ENCODE measurements around the gene PAPOLA.
"Not testable (repeated sequence)": the region's sequence is repeated elsewhere in the genome, so short reads cannot be mapped to it uniquely, and the experiment has no call there.

Gene PAPOLA

GRCh38 chr14:96494331-96494730 lies 7.9 kb upstream of the PAPOLA start:
- no peak for TF ChIP-seq CTCF (IDR thresholded peaks at IDR 0.05; ENCODE audit: low read depth, low read length, missing control alignments)
- no peaks in the 10 kb centered on the region for H3K36me3 ChIP-seq (replicated peaks)
- H3K4me3 ChIP-seq (ENCODE audit: low read depth, low read length), result no peak overlapping the region
- in situ Hi-C loops (cut with HindIII; ENCODE audit: low pct_ligation_motif_present, low sequenced_read_pairs), result no loop called here
- H3K27ac ChIP-seq, result no peak overlapping the region
- no peaks in the 10 kb centered on the region for H3K27me3 ChIP-seq (replicated peaks)
- DNase-seq, result no peak

GRCh38 chr14:96497087-96497486 lies 5.1 kb upstream of the PAPOLA start:
- Histone ChIP-seq H3K27me3 (replicated peaks) (no peaks in the 10 kb centered on the region), H3K27ac (no peak overlapping the region), H3K4me3 (ENCODE audit: low read depth, low read length) (no peak overlapping the region), H3K36me3 (replicated peaks) (no peaks in the 10 kb centered on the region)
- in situ Hi-C loops (cut with HindIII; ENCODE audit: low pct_ligation_motif_present, low sequenced_read_pairs), result no loop called here
- no peak for DNase-seq
- no peak for TF ChIP-seq CTCF (IDR thresholded peaks at IDR 0.05; ENCODE audit: low read depth, low read length, missing control alignments)

- Histone ChIP-seq H3K27me3 (replicated peaks) (no peaks in the 10 kb centered on the region), H3K4me3 (ENCODE audit: low read depth, low read length) (no peak overlapping the region), H3K36me3 (replicated peaks) (no peaks in the 10 kb centered on the region), H3K27ac (no peak overlapping the region)
- DNase-seq, result no peak
- TF ChIP-seq CTCF (IDR thresholded peaks at IDR 0.05; ENCODE audit: low read depth, low read length, missing control alignments), result no peak
- in situ Hi-C loops (cut with HindIII; ENCODE audit: low pct_ligation_motif_present, low sequenced_read_pairs), result no loop called here
Measured at GRCh38 chr14:96497586-96497985, 4.6 kb upstream of the PAPOLA start.

DNA sequence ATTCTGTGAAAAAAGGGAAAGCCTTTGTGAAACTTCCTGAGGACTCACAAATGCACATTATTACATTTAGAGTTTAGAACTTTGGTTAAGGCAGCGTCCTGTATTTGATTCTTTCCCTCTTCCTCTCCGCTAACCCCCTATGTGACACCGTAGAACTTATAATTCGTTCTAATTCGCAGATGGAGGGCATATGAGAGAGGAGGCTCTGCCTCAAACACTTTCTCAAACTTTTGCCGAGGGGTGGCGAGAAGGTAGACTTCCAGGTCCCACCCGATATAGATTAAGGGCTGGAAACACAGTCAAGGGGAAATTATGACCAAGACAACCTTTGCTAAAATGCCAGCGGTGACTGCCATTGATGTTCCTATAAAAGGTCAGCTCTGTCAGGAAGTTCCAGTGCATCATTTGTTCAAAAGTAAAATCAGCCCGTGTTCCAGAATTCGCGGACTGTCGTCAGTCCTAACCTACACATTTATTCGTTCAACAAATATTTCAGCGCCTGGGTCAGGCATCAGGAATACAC lies 904 bp upstream of the PAPOLA start:
- H3K27ac ChIP-seq, result peak overlapping the region; percentile 89
- in situ Hi-C loops (cut with HindIII; ENCODE audit: low pct_ligation_motif_present, low sequenced_read_pairs), result no loop called here
- H3K36me3 ChIP-seq (replicated peaks), result no peaks in the 10 kb centered on the region
- peak; percentile 0 for DNase-seq
- TF ChIP-seq CTCF (IDR thresholded peaks at IDR 0.05; ENCODE audit: low read depth, low read length, missing control alignments), result no peak
- H3K27me3 ChIP-seq (replicated peaks), result no peaks in the 10 kb centered on the region
- H3K4me3 ChIP-seq (ENCODE audit: low read depth, low read length), result peak overlapping the region; percentile 97

DNA sequence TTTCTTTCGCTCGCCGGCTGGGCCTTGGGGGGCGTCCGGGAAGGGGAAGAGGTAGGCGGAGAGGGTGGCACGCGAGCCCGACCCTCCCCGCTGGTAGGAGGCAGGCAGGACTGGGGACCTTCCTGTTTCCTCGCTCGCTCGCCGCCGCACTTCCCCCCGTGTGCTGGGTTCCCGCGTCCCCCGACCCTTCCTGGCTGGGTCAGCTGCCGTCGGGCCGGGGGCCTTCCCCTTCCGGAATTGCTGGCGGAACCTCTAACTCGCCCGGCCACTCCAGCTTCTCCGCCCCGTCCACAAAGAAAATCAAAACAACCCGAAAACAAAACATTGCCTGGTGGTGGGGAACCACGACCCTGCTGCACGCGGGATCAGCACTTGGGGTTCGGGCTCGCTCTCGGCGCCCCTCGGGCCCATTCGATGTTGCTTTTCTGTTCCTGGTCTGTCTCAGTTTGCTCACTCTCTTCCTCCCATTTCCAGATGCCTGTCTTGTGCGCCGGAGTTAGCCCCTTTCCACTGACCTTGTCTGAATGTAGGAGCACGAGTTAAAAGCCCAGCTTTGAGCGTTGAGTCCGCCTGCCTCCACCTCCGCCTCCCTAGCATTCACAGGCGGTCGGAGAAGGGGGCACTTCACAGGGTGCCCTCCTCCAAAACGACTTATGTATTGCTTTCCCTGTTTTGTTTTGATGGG lies 581 bp downstream of the PAPOLA start:
- no peaks in the 10 kb centered on the region for H3K36me3 ChIP-seq (replicated peaks)
- peak; percentile 29 for DNase-seq
- no peaks in the 10 kb centered on the region for H3K27me3 ChIP-seq (replicated peaks)
- peak overlapping the region; percentile 97 for H3K4me3 ChIP-seq (ENCODE audit: low read depth, low read length)
- in situ Hi-C loops (cut with HindIII; ENCODE audit: low pct_ligation_motif_present, low sequenced_read_pairs), result no loop called here
- peak overlapping the region; percentile 89 for H3K27ac ChIP-seq
- no peak for TF ChIP-seq CTCF (IDR thresholded peaks at IDR 0.05; ENCODE audit: low read depth, low read length, missing control alignments)

GRCh38 chr14:96503306-96503679 lies 1.1 kb downstream of the PAPOLA start:
- Histone ChIP-seq H3K4me3 (ENCODE audit: low read depth, low read length) (peak overlapping the region; percentile 97), H3K27me3 (replicated peaks) (no peaks in the 10 kb centered on the region), H3K27ac (peak overlapping the region; percentile 89), H3K36me3 (replicated peaks) (no peaks in the 10 kb centered on the region)
- DNase-seq, result no peak
- in situ Hi-C loops (cut with HindIII; ENCODE audit: low pct_ligation_motif_present, low sequenced_read_pairs), result no loop called here
- TF ChIP-seq CTCF (IDR thresholded peaks at IDR 0.05; ENCODE audit: low read depth, low read length, missing control alignments), result no peak

DNA sequence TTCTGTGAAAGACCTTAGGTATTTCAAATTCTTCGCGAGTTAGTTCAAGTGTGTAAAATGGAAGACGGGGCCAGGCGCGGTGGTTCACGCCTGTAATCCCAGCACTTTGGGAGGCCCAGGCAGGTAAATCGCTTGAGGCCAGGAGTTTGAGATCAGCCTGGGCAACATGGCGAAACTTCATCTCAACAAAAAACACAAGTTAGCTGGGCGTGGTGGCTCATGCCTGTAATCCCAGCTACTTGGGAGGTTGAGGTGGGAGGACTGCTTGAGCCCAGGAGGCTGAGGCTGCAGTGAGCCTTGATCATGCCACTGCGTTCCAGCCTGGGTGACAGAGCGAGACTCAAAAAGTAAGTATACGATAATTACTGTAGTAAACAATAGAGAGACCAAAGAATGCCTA lies 2.2 kb downstream of the PAPOLA start:
- in situ Hi-C loops (cut with HindIII; ENCODE audit: low pct_ligation_motif_present, low sequenced_read_pairs); H3K36me3 ChIP-seq (replicated peaks); H3K27ac ChIP-seq; H3K4me3 ChIP-seq (ENCODE audit: low read depth, low read length); H3K27me3 ChIP-seq (replicated peaks); DNase-seq: not testable (repeated sequence)
